ENCODE measurements around the gene F2R. TPM values are rescaled to one million over a fixed set of nuclear protein-coding genes. Genes with fewer than 3 reads are reported as not detected.

The F2R gene
- total RNA-seq = 15.3 TPM
- 14.6 TPM for polyA plus RNA-seq (ENCODE audit: insufficient read depth, low read depth, low replicate concordance)
- long read RNA-seq, donor 1, transcript F2R-201 (2 exons, 3,821 nt) = major isoform, 26 of 56 reads
- long read RNA-seq, donor 1, partial matches to known transcripts = 29 of 56 reads
- long read RNA-seq, donor 1, other reads (novel, unspliced or antisense) = 0 of 56 reads
- long read RNA-seq, donor 2, transcript F2R-201 (2 exons, 3,821 nt) = major isoform, 23 of 23 reads
- long read RNA-seq, donor 2, partial matches to known transcripts = 0 of 23 reads
- long read RNA-seq, donor 2, other reads (novel, unspliced or antisense) = 0 of 23 reads
- long read RNA-seq, donor 3, transcript F2R-201 (2 exons, 3,821 nt) = major isoform, 20 of 89 reads
- long read RNA-seq, donor 3, partial matches to known transcripts = 69 of 89 reads
- long read RNA-seq, donor 3, other reads (novel, unspliced or antisense) = 0 of 89 reads
- long read RNA-seq, donor 4, transcript F2R-201 (2 exons, 3,821 nt) = major isoform, 13 of 13 reads
- long read RNA-seq, donor 4, partial matches to known transcripts = 0 of 13 reads
- long read RNA-seq, donor 4, other reads (novel, unspliced or antisense) = 0 of 13 reads
- long read RNA-seq, donor 5, partial matches to known transcripts = 0 of 1 reads
- long read RNA-seq, donor 5, other reads (novel, unspliced or antisense) = 0 of 1 reads
- long read RNA-seq, donor 6, partial matches to known transcripts = 0 of 4 reads
- long read RNA-seq, donor 6, other reads (novel, unspliced or antisense) = 0 of 4 reads
- long read RNA-seq, donor 7, partial matches to known transcripts = 0 of 6 reads
- long read RNA-seq, donor 7, other reads (novel, unspliced or antisense) = 2 of 6 reads
- long read RNA-seq, donor 8, transcript F2R-201 (2 exons, 3,821 nt) = major isoform, 29 of 29 reads
- long read RNA-seq, donor 8, partial matches to known transcripts = 0 of 29 reads
- long read RNA-seq, donor 8, other reads (novel, unspliced or antisense) = 0 of 29 reads
- long read RNA-seq, donor 9, transcript F2R-201 (2 exons, 3,821 nt) = major isoform, 18 of 18 reads
- long read RNA-seq, donor 9, partial matches to known transcripts = 0 of 18 reads
- long read RNA-seq, donor 9, other reads (novel, unspliced or antisense) = 0 of 18 reads
- long read RNA-seq, donor 10, transcript F2R-201 (2 exons, 3,821 nt) = major isoform, 20 of 20 reads
- long read RNA-seq, donor 10, partial matches to known transcripts = 0 of 20 reads
- long read RNA-seq, donor 10, other reads (novel, unspliced or antisense) = 0 of 20 reads

GRCh38 chr5:76715736-76716455, at the start of gene F2R:
Gene F2R (plus strand): TSS chr5:76716126. CDS start chr5:76716308, 182 bp downstream.
- H3K27ac ChIP-seq (ENCODE audit: low read depth in 2 of 2, low read length in 2 of 2) = peak within 1 kb of the TSS; percentile 63 to 65
- no peak for FAIRE-seq
- intact Hi-C loops (cut with DNase I) = no loop called here

GRCh38 chr5:76667495-76667894, 48.4 kb upstream of the F2R start:
- no peaks in the 10 kb centered on the region for H3K9me3 ChIP-seq (ENCODE audit: control insufficient read depth in 2 of 3, insufficient read depth in 1 of 3, low read length in 3 of 3)
- no peaks in the 10 kb centered on the region for H3K27me3 ChIP-seq (ENCODE audit: control insufficient read depth, insufficient read depth, low read length)
- FAIRE-seq = no peak
- no peak for TF ChIP-seq CTCF (IDR thresholded peaks at IDR 0.05; ENCODE audit: borderline replicate concordance, extremely low read depth, insufficient read depth)
- no peak for DNase-seq
- no peak overlapping the region for H3K9ac ChIP-seq (ENCODE audit: low read length in 3 of 3)
- intact Hi-C loops (cut with DNase I) = no loop called here
- H3K27ac ChIP-seq (ENCODE audit: low read depth in 2 of 2, low read length in 2 of 2) = no peak overlapping the region
- H3K4me3 ChIP-seq (ENCODE audit: low read length in 3 of 3) = no peak overlapping the region
- peaks cover 0 to 10% (median 2%) of the 10 kb centered on the region in 3 donors for H3K36me3 ChIP-seq (ENCODE audit: control insufficient read depth in 2 of 3, insufficient read depth in 3 of 3, low read length in 3 of 3)
- H3K4me1 ChIP-seq (ENCODE audit: control insufficient read depth in 2 of 3, insufficient read depth in 2 of 3, low read depth in 1 of 3, low read length in 3 of 3) = no peaks in the 10 kb centered on the region

More at GRCh38 chr5:76715736-76716455, at the start of gene F2R:
- no peaks in the 10 kb centered on the region for H3K9me3 ChIP-seq (ENCODE audit: control insufficient read depth in 2 of 3, insufficient read depth in 1 of 3, low read length in 3 of 3)
- peak; percentile 82 to 92 (median 86) for DNase-seq
- no peaks in the 10 kb centered on the region for H3K36me3 ChIP-seq (ENCODE audit: control insufficient read depth in 2 of 3, insufficient read depth in 3 of 3, low read length in 3 of 3)
- peaks cover 0 to 2% (median 0%) of the 10 kb centered on the region in 3 donors for H3K4me1 ChIP-seq (ENCODE audit: control insufficient read depth in 2 of 3, insufficient read depth in 2 of 3, low read depth in 1 of 3, low read length in 3 of 3)
- H3K27me3 ChIP-seq (ENCODE audit: control insufficient read depth, insufficient read depth, low read length) = peaks cover 2% of the 10 kb centered on the region
- H3K9ac ChIP-seq (ENCODE audit: low read length in 3 of 3) = peak within 1 kb of the TSS; percentile 44 to 73 (median 48)
- TF ChIP-seq CTCF (IDR thresholded peaks at IDR 0.05; ENCODE audit: borderline replicate concordance, extremely low read depth, insufficient read depth) = peak; percentile 31
- peak within 1 kb of the TSS; percentile 65 to 78 (median 77) for H3K4me3 ChIP-seq (ENCODE audit: low read length in 3 of 3)

- TF ChIP-seq CTCF (IDR thresholded peaks at IDR 0.05; ENCODE audit: borderline replicate concordance, extremely low read depth, insufficient read depth) = no peak
- no peaks in the 10 kb centered on the region for H3K4me1 ChIP-seq (ENCODE audit: control insufficient read depth in 2 of 3, insufficient read depth in 2 of 3, low read depth in 1 of 3, low read length in 3 of 3)
- intact Hi-C loops (cut with DNase I) = no loop called here
- H3K36me3 ChIP-seq (ENCODE audit: control insufficient read depth in 2 of 3, insufficient read depth in 3 of 3, low read length in 3 of 3) = peaks cover 0 to 10% (median 2%) of the 10 kb centered on the region in 3 donors
- H3K4me3 ChIP-seq (ENCODE audit: low read length in 3 of 3) = no peak overlapping the region
- no peak overlapping the region for H3K27ac ChIP-seq (ENCODE audit: low read depth in 2 of 2, low read length in 2 of 2)
- FAIRE-seq = no peak
- H3K27me3 ChIP-seq (ENCODE audit: control insufficient read depth, insufficient read depth, low read length) = no peaks in the 10 kb centered on the region
- H3K9me3 ChIP-seq (ENCODE audit: control insufficient read depth in 2 of 3, insufficient read depth in 1 of 3, low read length in 3 of 3) = no peaks in the 10 kb centered on the region
- DNase-seq = no peak
- no peak overlapping the region for H3K9ac ChIP-seq (ENCODE audit: low read length in 3 of 3)
Measured at GRCh38 chr5:76669245-76669644, 46.7 kb upstream of the F2R start.

Data from kidney (tissue), 22 donors.